Stimulated activated CD8-positive, alpha-beta memory T cell treated with anti-CD3 and anti-CD28 coated beads, Interleukin-4, amount 100 ng/mL, for 4 hours (primary cell): ENCODE data around the gene DHRSX.
"Not testable (repeated sequence)": the region's sequence is repeated elsewhere in the genome, so short reads cannot be mapped to it uniquely, and the experiment has no call there.

Experiments
- DNase-seq, 2 donors: peaks; one replicate each; pipeline ENCODE4 v3.0.0-alpha.2; 2020; ENCODE audit warnings: low read depth in 2 of 2, low spot score in 1 of 2

DHRSX gene

DNA sequence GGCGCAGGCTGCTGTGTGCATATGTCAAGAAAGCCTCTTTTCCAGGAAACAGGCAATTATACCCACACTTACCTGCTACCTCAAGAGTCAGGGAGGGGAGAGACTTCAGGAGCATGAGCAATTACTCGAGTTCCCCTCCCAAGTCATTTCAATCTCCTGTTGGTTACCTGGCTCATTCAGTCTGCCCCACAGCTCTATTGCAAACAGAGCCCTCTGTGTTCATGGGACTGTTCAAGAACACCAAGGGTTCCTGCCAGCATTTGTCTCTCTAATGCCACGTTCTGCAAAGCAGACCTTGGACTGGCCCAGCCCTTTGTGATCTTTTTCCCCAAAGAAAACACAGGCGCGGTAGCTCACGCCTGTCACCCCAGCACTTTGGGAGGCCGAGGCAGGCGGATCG, 274.6 kb downstream of the DHRSX start:
- no peak for DNase-seq

DNA sequence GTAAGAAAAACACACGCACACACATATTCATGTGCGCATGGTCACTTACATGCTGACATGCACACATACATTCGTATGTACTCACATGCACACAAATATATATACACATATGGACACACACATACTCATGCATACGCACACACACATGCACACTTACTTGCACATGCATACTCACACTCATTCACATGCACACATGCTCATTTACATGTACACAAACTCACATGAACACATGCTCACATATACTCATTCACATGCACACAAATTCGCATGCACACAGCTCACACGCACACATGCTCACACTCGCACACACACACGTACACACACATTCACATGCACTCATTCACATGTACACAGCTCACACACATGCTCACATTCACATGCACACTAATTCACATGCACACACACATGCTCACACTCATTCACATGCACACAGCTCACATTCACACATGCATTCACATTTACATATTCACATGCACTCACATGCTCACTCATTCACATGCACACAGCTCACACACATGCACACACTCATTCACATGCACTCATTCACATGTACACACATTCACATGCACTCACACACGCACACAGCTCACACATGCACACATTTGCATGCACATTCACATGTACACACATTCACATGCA, 276.1 kb downstream of the DHRSX start:
- no peak for DNase-seq

DNA sequence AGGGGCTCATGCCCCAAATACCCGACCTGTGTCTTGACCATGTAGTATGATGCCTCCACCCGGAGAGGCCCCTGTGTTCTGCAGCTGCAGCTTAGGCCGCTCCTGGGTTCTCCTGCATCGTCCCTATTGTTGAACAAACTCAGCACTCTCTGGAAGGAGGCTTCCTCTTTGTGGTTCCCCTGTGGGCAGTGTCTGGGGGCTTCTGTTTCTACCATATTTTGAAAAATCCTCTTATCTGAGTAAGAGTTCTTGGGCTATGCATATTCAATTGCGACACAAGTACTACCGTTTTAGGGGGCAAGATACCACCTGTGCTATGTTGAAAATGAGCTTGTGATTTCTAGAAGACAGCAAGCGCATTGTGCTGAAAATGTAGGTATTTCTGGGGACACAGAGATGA, 276.6 kb downstream of the DHRSX start:
- no peak for DNase-seq

DNA sequence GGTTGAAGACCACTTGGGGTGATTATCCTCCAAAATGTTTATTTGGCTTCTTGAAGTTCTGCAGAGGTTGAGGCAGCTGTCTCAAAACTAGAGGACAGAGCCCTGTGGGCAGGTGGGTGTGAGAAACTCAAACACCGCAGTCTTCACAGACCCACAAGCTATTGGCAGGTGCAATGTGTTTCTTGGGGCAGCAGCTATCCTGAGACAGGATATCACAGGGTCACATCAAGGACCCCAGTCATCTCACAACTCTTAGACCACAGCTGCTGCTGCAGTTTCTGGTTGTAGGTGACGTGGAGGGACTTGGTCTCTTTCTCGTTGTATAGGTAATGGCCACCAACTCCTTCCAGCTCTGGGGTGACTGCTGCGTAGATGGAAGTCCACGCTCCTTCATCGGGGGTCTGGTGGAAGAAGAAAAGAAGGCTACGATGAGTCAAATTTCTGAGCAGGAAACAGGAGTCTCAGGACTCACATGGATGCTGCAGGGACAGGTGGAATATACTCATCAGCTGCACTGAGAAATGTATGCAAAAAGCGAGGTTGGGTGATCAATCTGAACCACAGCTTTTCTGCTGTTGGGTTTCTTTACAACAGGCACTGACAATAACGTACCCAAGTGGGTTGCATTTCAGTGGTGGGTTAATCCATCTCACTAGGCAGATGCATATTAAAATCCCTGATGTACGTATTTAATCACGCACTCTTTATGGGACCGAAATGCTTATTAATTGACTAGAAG, 279.8 kb downstream of the DHRSX start:
- no peak for DNase-seq

GRCh38 chrX:2220296-2220695, 280.5 kb downstream of the DHRSX start:
- no peak for DNase-seq

DNA sequence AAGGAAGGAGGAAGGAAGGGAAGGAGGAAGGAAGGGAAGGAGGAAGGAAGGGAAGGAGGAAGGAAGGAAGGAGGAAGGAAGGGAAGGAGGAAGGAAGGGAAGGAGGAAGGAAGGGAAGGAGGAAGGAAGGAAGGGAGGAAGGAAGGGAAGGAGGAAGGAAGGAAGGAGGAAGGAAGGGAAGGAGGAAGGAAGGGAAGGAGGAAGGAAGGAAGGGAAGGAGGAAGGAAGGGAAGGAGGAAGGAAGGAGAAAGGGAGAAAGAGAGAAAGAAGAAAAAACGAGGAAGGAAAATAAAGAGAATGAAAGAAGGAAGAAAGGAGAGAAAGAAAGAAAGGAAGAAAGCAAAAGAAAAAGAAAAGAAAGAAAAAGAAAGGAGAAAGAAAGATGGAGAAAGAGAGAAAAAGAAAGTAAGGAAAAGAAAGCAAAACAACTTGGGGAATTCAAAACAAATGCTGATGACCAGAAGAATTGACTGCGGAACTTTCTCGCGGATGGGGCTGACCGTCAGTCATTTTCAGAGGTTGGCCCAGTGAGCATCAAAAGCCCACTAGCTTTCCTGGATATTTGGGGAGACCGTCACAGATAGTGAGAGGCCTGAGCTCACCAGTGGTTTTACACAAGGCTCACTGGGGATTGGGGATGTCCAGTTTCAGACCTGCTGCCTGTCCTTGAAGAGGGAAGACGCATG, 286.5 kb downstream of the DHRSX start:
- DNase-seq: not testable (repeated sequence)

DNA sequence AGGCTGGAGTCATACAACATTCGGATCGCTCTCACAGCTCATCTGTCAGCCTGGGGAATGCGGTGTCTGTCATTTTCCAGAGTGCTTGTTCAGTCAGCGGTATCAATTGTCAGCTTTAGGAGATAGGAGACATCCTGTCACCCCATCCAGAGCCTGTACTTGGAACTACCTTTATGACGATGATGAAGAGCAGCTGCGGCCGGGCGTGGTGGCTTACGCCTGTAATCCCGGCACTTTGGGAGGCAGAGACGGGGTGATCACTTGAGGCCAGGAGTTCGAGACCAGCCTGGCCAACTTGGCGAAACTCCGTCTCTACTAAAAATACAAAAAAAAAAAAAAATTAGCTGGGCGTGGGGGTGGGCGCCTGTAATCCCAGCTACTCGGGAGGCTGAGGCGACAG, 289.1 kb downstream of the DHRSX start:
- not testable (repeated sequence) for DNase-seq

GRCh38 chrX:2193273-2193592, 307.5 kb downstream of the DHRSX start:
- DNase-seq: no peak

DNA sequence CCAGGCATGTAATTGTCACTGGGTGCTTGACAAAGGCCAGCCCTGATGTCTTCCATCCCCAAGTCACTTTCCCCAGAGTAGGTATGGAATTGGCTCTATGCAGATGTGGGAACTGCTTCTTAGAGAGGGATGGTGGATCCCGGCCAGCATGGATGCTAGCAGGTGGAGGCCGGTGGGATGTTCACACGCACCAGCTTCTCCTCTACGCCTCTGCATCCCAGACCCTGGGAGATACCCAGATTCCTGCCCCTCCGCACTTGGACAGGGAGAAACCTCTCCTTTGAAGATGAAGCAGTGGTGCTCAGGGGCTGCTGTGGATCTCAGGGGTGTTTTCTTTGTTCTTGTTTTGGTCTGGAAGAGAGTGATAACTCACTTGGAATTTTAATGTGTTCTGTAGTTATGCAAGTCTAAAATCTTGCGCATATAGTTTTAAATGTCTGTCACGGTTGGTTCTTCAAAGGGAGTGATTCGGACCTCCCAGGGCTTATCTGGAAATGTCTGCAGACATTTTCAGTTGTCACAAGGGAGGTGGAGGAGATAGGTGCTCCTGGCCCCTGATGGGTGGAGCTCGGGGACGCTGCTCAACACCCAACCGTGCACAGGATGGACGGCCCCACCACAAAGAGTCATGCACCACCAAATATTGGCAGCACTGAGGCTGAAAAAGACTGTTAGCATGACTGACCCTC, 308.0 kb downstream of the DHRSX start:
- DNase-seq: no peak

- no peak for DNase-seq
Measured at GRCh38 chrX:2188840-2189239, 311.9 kb downstream of the DHRSX start.

GRCh38 chrX:2188330-2188792, 312.4 kb downstream of the DHRSX start:
- no peak for DNase-seq

GRCh38 chrX:2187352-2188115, 313.2 kb downstream of the DHRSX start:
- DNase-seq: no peak

GRCh38 chrX:2185341-2186082, 315.3 kb downstream of the DHRSX start:
- no peak for DNase-seq

GRCh38 chrX:2184089-2184488, 316.7 kb downstream of the DHRSX start:
- DNase-seq: no peak

GRCh38 chrX:2183193-2183725, 317.5 kb downstream of the DHRSX start:
- no peak for DNase-seq

DNA sequence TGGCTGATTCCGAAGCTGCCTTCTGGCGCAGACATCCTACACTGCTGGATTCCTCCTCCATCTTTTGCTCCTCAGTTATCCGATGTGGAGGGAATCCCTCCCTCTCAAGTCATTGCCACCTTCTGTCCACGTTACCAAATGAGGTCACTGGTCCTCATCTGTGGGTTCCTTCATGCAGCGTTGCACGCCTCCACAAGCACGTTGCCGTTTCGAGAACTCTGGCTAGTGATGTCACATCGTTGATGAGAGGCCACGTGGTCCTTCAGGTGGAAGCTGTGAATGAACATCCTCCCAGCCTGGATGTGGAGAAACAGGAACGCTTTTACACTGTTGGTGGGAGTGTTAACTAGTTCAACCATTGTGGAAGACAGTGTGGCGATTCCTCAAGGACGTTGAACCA, 323.2 kb downstream of the DHRSX start:
- DNase-seq: no peak

- no peak for DNase-seq
Measured at GRCh38 chrX:2176733-2177132, 324.0 kb downstream of the DHRSX start.

DNA sequence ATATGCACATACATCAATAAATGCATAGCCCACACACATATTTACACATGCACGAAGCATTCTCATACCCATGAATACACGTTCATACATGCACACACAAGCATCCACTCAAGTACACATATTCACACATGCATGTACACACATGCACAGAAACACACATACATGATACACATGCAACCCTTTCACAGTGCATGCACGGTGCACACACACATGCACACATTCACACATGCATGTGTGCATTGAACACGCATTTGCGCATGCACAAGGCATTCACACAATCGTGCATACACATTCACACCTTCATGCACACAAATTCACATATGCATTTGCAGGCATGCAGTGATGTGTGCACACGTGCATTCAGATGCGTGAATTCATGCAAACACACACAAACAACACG, 324.5 kb downstream of the DHRSX start:
- no peak for DNase-seq

DNA sequence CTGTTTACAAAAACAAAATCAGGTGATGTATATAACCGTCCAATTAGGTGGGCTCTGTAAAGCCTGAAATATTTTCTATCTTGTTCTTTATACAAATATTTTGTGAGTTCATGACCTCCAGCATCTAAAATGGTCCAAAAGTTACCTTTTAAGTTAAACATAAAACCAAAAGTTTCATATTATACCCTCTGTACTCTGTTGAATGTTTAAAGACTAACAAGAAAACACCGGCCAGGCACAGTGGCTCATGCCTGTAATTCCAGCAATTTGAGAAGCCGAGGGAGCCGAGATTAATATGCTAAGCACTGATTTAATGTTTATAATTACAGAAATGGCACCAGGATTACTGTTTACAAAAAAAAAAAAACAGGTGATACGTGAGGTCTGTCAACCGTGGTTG, 328.4 kb downstream of the DHRSX start:
- no peak for DNase-seq
